HCT116 (cell line): ENCODE results near the gene BNIP5. TPM values are rescaled to one million over a fixed set of nuclear protein-coding genes. Genes with fewer than 3 reads are reported as not detected.

Source experiments
- ATAC-seq: fragments of 200-7000 bp; cut with Tn5 transposase; 2 replicates; pipeline ENCODE4 v1.9.1; 2020; ENCODE audit warnings: mild to moderate bottlenecking, moderate library complexity
- BruUV-seq: library from RNA; stranded (reverse); fragments of 400-500 nt; replicated peaks from 2 replicates; lab custom pipeline; 2021; lab: Mats Ljungman, UMichigan
- CTCF ChIA-PET: fragments of 300-600 bp; sonication (Branson Sonifier 250); formaldehyde crosslinking; loops from one replicate; lab custom pipeline; 2021; ENCODE audit warnings: antibody characterized with exemption; lab: Charles Lee
- POLR2A ChIA-PET: fragments of 300-600, 350-600 bp; sonication (Branson Sonifier 250); formaldehyde crosslinking; loops from one replicate; lab custom pipeline; 2021; ENCODE audit warnings: antibody characterized with exemption; lab: Charles Lee
- RAD21 ChIA-PET, 2 experiments: fragments of 300-600 bp; sonication (Branson Sonifier 250); formaldehyde crosslinking; loops; one replicate each; lab custom pipeline; 2023; ENCODE audit warnings: low total read pairs in 2 of 2; ENCODE audit not compliant: uncharacterized antibody in 2 of 2, unreplicated experiment in 2 of 2, low non-redundant PET in 1 of 2; lab: Charles Lee
- DNase-seq: peaks from one replicate; pipeline ENCODE4 v3.0.0-alpha.2; 2010; ENCODE audit warnings: low read depth, low spot score
- H2AFZ ChIP-seq: fragments of 200-600 bp; shearing (Covaris generic), sonication (generic); 2 replicates; pipeline ENCODE4 v1.6.1; 2017; ENCODE audit warnings: low read depth, mixed run types, mixed read lengths, antibody characterized with exemption, low read length; ENCODE audit not compliant: poor library complexity, severe bottlenecking
- H3K27ac ChIP-seq: 2 replicates; pipeline ENCODE4 v1.5.1; 2012; ENCODE audit warnings: low read depth, low read length
- H3K27me3 ChIP-seq: fragments of 200-600 bp; sonication (generic); 2 replicates; pipeline ENCODE4 v1.6.1; 2016; ENCODE audit warnings: mixed run types, low read length, mixed read lengths; ENCODE audit not compliant: insufficient read depth
- H3K36me3 ChIP-seq, 2 experiments: fragments of 200-500 bp in 1 of 2; fragments of 200-600 bp in 1 of 2; sonication (Bioruptor generic) in 1 of 2; sonication (generic) in 1 of 2; 2 replicates each; pipeline versions ENCODE4 v1.5.1 to v1.6.1; 2014 to 2016; ENCODE audit warnings: low read length in 2 of 2, inconsistent platforms in 1 of 2, mixed read lengths in 1 of 2, mixed run types in 1 of 2; ENCODE audit not compliant: insufficient read depth in 2 of 2, control insufficient read depth in 1 of 2
- H3K4me1 ChIP-seq, 2 experiments: fragments of 200-600 bp in 1 of 2; sonication (generic) in 1 of 2; 2 replicates each; pipeline versions ENCODE4 v1.5.1 to v1.6.1; 2012 to 2017; ENCODE audit warnings: low read length in 2 of 2, inconsistent platforms in 1 of 2, mild to moderate bottlenecking in 1 of 2, mixed read lengths in 1 of 2, mixed run types in 1 of 2, moderate library complexity in 1 of 2; ENCODE audit not compliant: insufficient read depth in 2 of 2, control insufficient read depth in 1 of 2
- H3K4me2 ChIP-seq: fragments of 200-600 bp; sonication (generic); 2 replicates; pipeline ENCODE4 v1.6.1; 2017; ENCODE audit warnings: mixed run types, low read length, mixed read lengths
- H3K4me3 ChIP-seq, 2 experiments: fragments of 200-600 bp in 1 of 2; sonication (generic) in 1 of 2; replicated peaks in 1 of 2; 2 replicates each; pipeline ENCODE4 v1.5.1; 2011 to 2016; ENCODE audit warnings: low read length in 2 of 2, control low read depth in 1 of 2, low read depth in 1 of 2, mild to moderate bottlenecking in 1 of 2, mixed read lengths in 1 of 2, mixed run types in 1 of 2
- H3K79me2 ChIP-seq: fragments of 200-600 bp; sonication (generic); 2 replicates; pipeline ENCODE4 v1.6.1; 2017; ENCODE audit warnings: mild to moderate bottlenecking, mixed run types, low read length, moderate library complexity, mixed read lengths; ENCODE audit not compliant: insufficient read depth
- H3K9ac ChIP-seq: fragments of 200-600 bp; sonication (generic); 2 replicates; pipeline ENCODE4 v1.6.1; 2016; ENCODE audit warnings: low read length, mixed read lengths
- H3K9me2 ChIP-seq: fragments of 200-600 bp; sonication (generic), shearing (Covaris generic); 2 replicates; pipeline ENCODE4 v1.6.1; 2017; ENCODE audit warnings: mixed run types, mild to moderate bottlenecking, moderate library complexity; ENCODE audit not compliant: insufficient read depth
- H3K9me3 ChIP-seq, 2 experiments: fragments of 200-500 bp in 1 of 2; fragments of 200-600 bp in 1 of 2; sonication (Bioruptor generic) in 1 of 2; sonication (generic) in 1 of 2; 2 replicates each; pipeline ENCODE4 v1.6.1; 2014 to 2017; ENCODE audit warnings: low read length in 2 of 2, mixed read lengths in 2 of 2, inconsistent platforms in 1 of 2, low read depth in 1 of 2, mild to moderate bottlenecking in 1 of 2, mixed run types in 1 of 2, moderate library complexity in 1 of 2; ENCODE audit not compliant: control insufficient read depth in 1 of 2, insufficient read depth in 1 of 2
- H4K20me1 ChIP-seq: fragments of 200-600 bp; sonication (generic), shearing (Covaris generic); 2 replicates; pipeline ENCODE4 v1.6.1; 2017; ENCODE audit warnings: mixed run types, mild to moderate bottlenecking, moderate library complexity; ENCODE audit not compliant: insufficient read depth
- CBX3 ChIP-seq: IDR thresholded peaks from 2 replicates; pipeline ENCODE4 v1.6.1; 2012; ENCODE audit warnings: low read depth
- CEBPB ChIP-seq: IDR thresholded peaks from 2 replicates; pipeline ENCODE4 v1.6.1; 2012; ENCODE audit warnings: low read depth
- EGR1 ChIP-seq: IDR thresholded peaks from 2 replicates; pipeline ENCODE4 v1.6.1; 2012; ENCODE audit warnings: low read depth
- ELF1 ChIP-seq: IDR thresholded peaks from 2 replicates; pipeline ENCODE4 v1.6.1; 2012; ENCODE audit warnings: low read depth, borderline replicate concordance
- FOSL1 ChIP-seq: IDR thresholded peaks from 2 replicates; pipeline ENCODE4 v1.6.1; 2012; ENCODE audit warnings: low read depth
- JUND ChIP-seq: IDR thresholded peaks from 2 replicates; pipeline ENCODE4 v1.6.1; 2012
- POLR2A ChIP-seq: IDR thresholded peaks from 2 replicates; pipeline ENCODE4 v1.7.0; 2011; ENCODE audit warnings: borderline replicate concordance; ENCODE audit not compliant: insufficient read depth, insufficient read length; ENCODE audit errors: extremely low read depth
- POLR2AphosphoS5 ChIP-seq: IDR thresholded peaks from 2 replicates; pipeline ENCODE4 v1.6.1; 2011; ENCODE audit warnings: mild to moderate bottlenecking, low read depth, low read length, moderate library complexity
- RAD21 ChIP-seq: IDR thresholded peaks from 2 replicates; pipeline ENCODE4 v1.6.1; 2012; ENCODE audit warnings: low read depth, mild to moderate bottlenecking
- SIN3A ChIP-seq: IDR thresholded peaks from 2 replicates; pipeline ENCODE4 v1.6.1; 2012; ENCODE audit warnings: low read depth
- SP1 ChIP-seq: IDR thresholded peaks from 2 replicates; pipeline ENCODE4 v1.6.1; 2012; ENCODE audit warnings: low read depth
- SRF ChIP-seq: IDR thresholded peaks from 2 replicates; pipeline ENCODE4 v1.6.1; 2012; ENCODE audit warnings: low read depth
- TCF7L2 ChIP-seq: IDR thresholded peaks from 2 replicates; pipeline ENCODE4 v1.7.0; 2011; ENCODE audit warnings: borderline replicate concordance, inconsistent platforms; ENCODE audit not compliant: insufficient read depth, insufficient read length; ENCODE audit errors: extremely low read depth
- YY1 ChIP-seq: IDR thresholded peaks from 2 replicates; pipeline ENCODE4 v1.6.1; 2011; ENCODE audit warnings: low read length, low read depth, moderate library complexity, mild to moderate bottlenecking; ENCODE audit not compliant: insufficient replicate concordance; ENCODE audit errors: extremely low read depth
- ZFX ChIP-seq: fragments of 450-650 bp; IDR thresholded peaks from 2 replicates; pipeline ENCODE4 v1.6.1; 2017
- ZNF274 ChIP-seq: fragments of 200-500 bp; sonication (Bioruptor generic); IDR thresholded peaks from 2 replicates; pipeline ENCODE4 v1.6.1; 2014; ENCODE audit warnings: mild to moderate bottlenecking, low read depth, low read length, inconsistent platforms
- intact Hi-C: fragments of 100-400 bp; cut with micrococcal nuclease; formaldehyde crosslinking; loops from 2 replicates; pipeline ENCODE4 v1.10.0; 2022
- total RNA-seq: library from RNA; stranded (reverse); gene quantifications from one replicate; pipeline ENCODE4 v1.2.1, GENCODE V29; 2021; ENCODE audit not compliant: unreplicated experiment
- TF ChIP-seq, protein P1 (sequence below), 3 experiments: fragments of 200-600 bp in 1 of 3; sonication (generic) in 1 of 3; IDR thresholded peaks in 2 of 3; conservative IDR thresholded peaks in 1 of 3; 2 replicates each; pipeline ENCODE4 v1.5.1; 2012 to 2017; ENCODE audit warnings: low read depth in 2 of 3, low read length in 2 of 3, antibody characterized with exemption in 1 of 3, borderline replicate concordance in 1 of 3, control low read depth in 1 of 3, mild to moderate bottlenecking in 1 of 3, mixed read lengths in 1 of 3, mixed run types in 1 of 3, moderate library complexity in 1 of 3; ENCODE audit not compliant: insufficient read depth in 1 of 3
- TF ChIP-seq, protein P2 (sequence below): IDR thresholded peaks from 2 replicates; pipeline ENCODE4 v1.6.1; 2011; ENCODE audit warnings: mild to moderate bottlenecking, low read length, moderate library complexity; ENCODE audit not compliant: insufficient replicate concordance; ENCODE audit errors: extremely low read depth

Gene BNIP5
- total RNA-seq, 1 experiment from 2014 or later: not detected

DNA sequence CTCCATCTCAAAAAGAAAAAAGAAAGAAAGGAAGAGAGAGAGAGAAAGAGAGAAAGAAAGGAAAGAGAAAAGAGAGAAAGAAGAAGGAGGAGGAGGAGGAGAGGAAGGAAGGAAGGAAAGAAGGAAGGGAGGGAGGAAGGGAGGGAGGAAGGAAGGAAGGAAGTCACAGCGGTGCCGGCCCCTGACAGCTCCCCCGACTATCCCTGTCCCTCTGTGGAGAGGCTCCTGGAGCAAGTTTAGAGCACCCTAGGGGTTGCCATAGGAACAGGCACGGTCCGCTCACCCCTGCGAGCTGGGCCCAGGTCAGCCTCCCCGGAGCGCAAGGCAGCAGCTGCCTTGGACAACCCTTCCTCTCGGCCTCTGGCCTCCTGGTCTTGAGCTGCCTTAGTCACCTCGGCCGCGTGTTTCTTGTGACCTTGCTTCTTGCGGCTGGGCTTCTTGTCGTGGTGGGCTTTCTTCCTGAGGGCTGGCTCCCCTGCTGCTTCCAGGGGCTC, 6.8 kb downstream of the BNIP5 start:
- DNase-seq: no peak
- H3K27me3 ChIP-seq: 0 out of 2 replicates have a peak, but pooled peaks cover 2% of the 10 kb centered on the region
- H3K9me3 ChIP-seq: no peaks in the 10 kb centered on the region
- H3K9me2 ChIP-seq: no peaks in the 10 kb centered on the region
- intact Hi-C loops: no loop called here
- peak; percentile 40; the same call in 1 of the 2 replicates for ATAC-seq
- ChIA-PET RAD21 (no interaction called here), POLR2A (no interaction called here), CTCF (interaction anchor here (4.3 kb wide), 1 partner anchor 11 kb away, joined by 20 read pairs; no protein-coding TSS in a partner anchor)
- H4K20me1 ChIP-seq: no peaks in the 10 kb centered on the region
- no peaks in the 10 kb centered on the region for H3K36me3 ChIP-seq
- no peak overlapping the region for H2AFZ ChIP-seq
- no peak for TF ChIP-seq ZNF274
- TF ChIP-seq JUND: no peak
- no peak for TF ChIP-seq SP1
- no peak for TF ChIP-seq FOSL1
- no peak for TF ChIP-seq YY1
- no peak for TF ChIP-seq POLR2A
- no peak for TF ChIP-seq EGR1
- no peak for TF ChIP-seq CBX3
- TF ChIP-seq, protein P1, sequence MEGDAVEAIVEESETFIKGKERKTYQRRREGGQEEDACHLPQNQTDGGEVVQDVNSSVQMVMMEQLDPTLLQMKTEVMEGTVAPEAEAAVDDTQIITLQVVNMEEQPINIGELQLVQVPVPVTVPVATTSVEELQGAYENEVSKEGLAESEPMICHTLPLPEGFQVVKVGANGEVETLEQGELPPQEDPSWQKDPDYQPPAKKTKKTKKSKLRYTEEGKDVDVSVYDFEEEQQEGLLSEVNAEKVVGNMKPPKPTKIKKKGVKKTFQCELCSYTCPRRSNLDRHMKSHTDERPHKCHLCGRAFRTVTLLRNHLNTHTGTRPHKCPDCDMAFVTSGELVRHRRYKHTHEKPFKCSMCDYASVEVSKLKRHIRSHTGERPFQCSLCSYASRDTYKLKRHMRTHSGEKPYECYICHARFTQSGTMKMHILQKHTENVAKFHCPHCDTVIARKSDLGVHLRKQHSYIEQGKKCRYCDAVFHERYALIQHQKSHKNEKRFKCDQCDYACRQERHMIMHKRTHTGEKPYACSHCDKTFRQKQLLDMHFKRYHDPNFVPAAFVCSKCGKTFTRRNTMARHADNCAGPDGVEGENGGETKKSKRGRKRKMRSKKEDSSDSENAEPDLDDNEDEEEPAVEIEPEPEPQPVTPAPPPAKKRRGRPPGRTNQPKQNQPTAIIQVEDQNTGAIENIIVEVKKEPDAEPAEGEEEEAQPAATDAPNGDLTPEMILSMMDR (IDR thresholded peaks at IDR 0.05 in 2 of 3, conservative IDR thresholded peaks at IDR 0.05 in 1 of 3; ENCODE audit: borderline replicate concordance in 1 of 3, insufficient read depth in 1 of 3, low read depth in 2 of 3, low read length in 2 of 3): no peak
- TF ChIP-seq RAD21: no peak
- TF ChIP-seq SIN3A: no peak
- TF ChIP-seq CEBPB: no peak
- no peak for TF ChIP-seq POLR2AphosphoS5
- no peak for TF ChIP-seq ZFX
- TF ChIP-seq ELF1: no peak
- TF ChIP-seq, protein P2, sequence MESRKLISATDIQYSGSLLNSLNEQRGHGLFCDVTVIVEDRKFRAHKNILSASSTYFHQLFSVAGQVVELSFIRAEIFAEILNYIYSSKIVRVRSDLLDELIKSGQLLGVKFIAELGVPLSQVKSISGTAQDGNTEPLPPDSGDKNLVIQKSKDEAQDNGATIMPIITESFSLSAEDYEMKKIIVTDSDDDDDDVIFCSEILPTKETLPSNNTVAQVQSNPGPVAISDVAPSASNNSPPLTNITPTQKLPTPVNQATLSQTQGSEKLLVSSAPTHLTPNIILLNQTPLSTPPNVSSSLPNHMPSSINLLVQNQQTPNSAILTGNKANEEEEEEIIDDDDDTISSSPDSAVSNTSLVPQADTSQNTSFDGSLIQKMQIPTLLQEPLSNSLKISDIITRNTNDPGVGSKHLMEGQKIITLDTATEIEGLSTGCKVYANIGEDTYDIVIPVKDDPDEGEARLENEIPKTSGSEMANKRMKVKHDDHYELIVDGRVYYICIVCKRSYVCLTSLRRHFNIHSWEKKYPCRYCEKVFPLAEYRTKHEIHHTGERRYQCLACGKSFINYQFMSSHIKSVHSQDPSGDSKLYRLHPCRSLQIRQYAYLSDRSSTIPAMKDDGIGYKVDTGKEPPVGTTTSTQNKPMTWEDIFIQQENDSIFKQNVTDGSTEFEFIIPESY: no peak
- TF ChIP-seq TCF7L2: no peak
- TF ChIP-seq SRF: no peak
- no peak overlapping the region for H3K4me3 ChIP-seq
- no peak overlapping the region for H3K9ac ChIP-seq
- BruUV-seq: no TSS peak
- no peaks in the 10 kb centered on the region for H3K4me1 ChIP-seq
- no peak overlapping the region for H3K27ac ChIP-seq
- H3K79me2 ChIP-seq: no peaks in the 10 kb centered on the region
- H3K4me2 ChIP-seq: no peak overlapping the region
